GM18907 (cell line): ENCODE measurements around the gene OLIG2.

Source experiments
- ATAC-seq: cut with Tn5 transposase; IDR thresholded peaks from one replicate; pipeline ENCODE4 v1.9.1; 2021; ENCODE audit warnings: mild to moderate bottlenecking, moderate library complexity; ENCODE audit not compliant: unreplicated experiment

The OLIG2 gene

GRCh38 chr21:33025489-33026442 lies at the start of gene OLIG2:
TSS of gene OLIG2 (plus strand) at chr21:33025935. CDS start at chr21:33026863, 928 bp downstream.
- ATAC-seq, result no peak

- no peak for ATAC-seq
Observed at GRCh38 chr21:32976791-32977190, 48.9 kb upstream of the OLIG2 start.

GRCh38 chr21:32977216-32977615 lies 48.5 kb upstream of the OLIG2 start:
- ATAC-seq, result no peak

- no peak for ATAC-seq
Observed at GRCh38 chr21:32978331-32979270, 47.1 kb upstream of the OLIG2 start.

- ATAC-seq, result no peak
Observed at GRCh38 chr21:32979598-32980268, 46.0 kb upstream of the OLIG2 start.

- no peak for ATAC-seq
Observed at GRCh38 chr21:32981096-32981495, 44.6 kb upstream of the OLIG2 start.

- ATAC-seq, result no peak
Observed at GRCh38 chr21:32990666-32991065, 35.1 kb upstream of the OLIG2 start.

- ATAC-seq, result no peak
Observed at GRCh38 chr21:32991361-32991760, 34.4 kb upstream of the OLIG2 start.

GRCh38 chr21:32993894-32994293 lies 31.8 kb upstream of the OLIG2 start:
- no peak for ATAC-seq

- ATAC-seq, result no peak
Observed at GRCh38 chr21:32994305-32994704, 31.4 kb upstream of the OLIG2 start.

GRCh38 chr21:33007747-33008146 lies 18.0 kb upstream of the OLIG2 start:
- no peak for ATAC-seq

- ATAC-seq, result no peak
Observed at GRCh38 chr21:33008333-33009051, 17.2 kb upstream of the OLIG2 start.

- no peak for ATAC-seq
Observed at GRCh38 chr21:33010931-33011330, 14.8 kb upstream of the OLIG2 start.

- no peak for ATAC-seq
Observed at GRCh38 chr21:33011462-33011861, 14.3 kb upstream of the OLIG2 start.

- ATAC-seq, result no peak
Observed at GRCh38 chr21:33013626-33014025, 12.1 kb upstream of the OLIG2 start.

- ATAC-seq, result no peak
Observed at GRCh38 chr21:33014331-33014730, 11.4 kb upstream of the OLIG2 start.

- ATAC-seq, result no peak
Observed at GRCh38 chr21:33015096-33015495, 10.6 kb upstream of the OLIG2 start.

- no peak for ATAC-seq
Observed at GRCh38 chr21:33015756-33016155, 10.0 kb upstream of the OLIG2 start.

GRCh38 chr21:33018707-33019465 lies 6.8 kb upstream of the OLIG2 start:
- no peak for ATAC-seq

GRCh38 chr21:33019516-33019884 lies 6.2 kb upstream of the OLIG2 start:
- no peak for ATAC-seq
